ENCODE results near the gene IER3. TPM values are rescaled to one million over a fixed set of nuclear protein-coding genes. Genes with fewer than 3 reads are reported as not detected.
A peak's percentile ranks its signal among the peaks of the same experiment; 100 is the strongest.

IER3 gene
- polyA plus RNA-seq, 1 of the 3 experiments (the other 2 are of a cell fraction) = 12.9 TPM

- TF ChIP-seq RFX5 (IDR thresholded peaks at IDR 0.05; ENCODE audit: low read length) = no peak
- 0 out of 2 replicates have a peak, but pooled peaks have one; percentile 2 for TF ChIP-seq PBX3 (IDR thresholded peaks at IDR 0.05)
- TF ChIP-seq GATA2 (CRISPR knock-in tag; IDR thresholded peaks at IDR 0.05) = no peak
- TF ChIP-seq FOSL2 (IDR thresholded peaks at IDR 0.05; ENCODE audit: borderline replicate concordance, low read depth) = no peak
- TF ChIP-seq SMC3 (IDR thresholded peaks at IDR 0.05; ENCODE audit: low read depth, low read length) = no peak
- TF ChIP-seq USF2 (IDR thresholded peaks at IDR 0.05; ENCODE audit: borderline replicate concordance, low read depth, low read length) = no peak
- no peak for TF ChIP-seq GABPA (IDR thresholded peaks at IDR 0.05; ENCODE audit: low read depth)
- TF ChIP-seq CTCF (IDR thresholded peaks at IDR 0.05) = no peak; the same call in 1 of the 2 replicates
- TF ChIP-seq EZH2phosphoT487 (IDR thresholded peaks at IDR 0.05; ENCODE audit: borderline replicate concordance, low read depth) = no peak
- TF ChIP-seq USF1 (IDR thresholded peaks at IDR 0.05; ENCODE audit: borderline replicate concordance, low read depth) = peak; percentile 78; the same call in 1 of the 2 replicates
- peak; percentile 87 for TF ChIP-seq SIN3A (IDR thresholded peaks at IDR 0.05; ENCODE audit: borderline replicate concordance, low read depth, low read length)
- TF ChIP-seq FOXM1 (IDR thresholded peaks at IDR 0.05; ENCODE audit: low read depth) = no peak
- TF ChIP-seq CHD2 (IDR thresholded peaks at IDR 0.05; ENCODE audit: low read length, partially characterized antibody) = peak; percentile 69
- TF ChIP-seq EP300 (IDR thresholded peaks at IDR 0.05; ENCODE audit: borderline replicate concordance in 1 of 2, low read depth in 1 of 2, low read length in 1 of 2) = no peak
- TF ChIP-seq NRF1 (IDR thresholded peaks at IDR 0.05; ENCODE audit: low read depth, low read length) = peak; percentile 91
- no peak for TF ChIP-seq NFIC (IDR thresholded peaks at IDR 0.05; ENCODE audit: borderline replicate concordance)
- no peak for TF ChIP-seq FOXJ3 (CRISPR knock-in tag; IDR thresholded peaks at IDR 0.05)
- no peak for TF ChIP-seq TCF12 (IDR thresholded peaks at IDR 0.05)
- TF ChIP-seq MXI1 (IDR thresholded peaks at IDR 0.05; ENCODE audit: low read depth, low read length) = peak; percentile 81
- TF ChIP-seq RAD21 (IDR thresholded peaks at IDR 0.05; ENCODE audit: low read length) = no peak
Observed at GRCh38 chr6:30719791-30720737, 24.3 kb downstream of the IER3 start, which contains the start of gene TUBB (continued).
